AG10803 (cell line): ENCODE results near the gene CAMK1G.

Source experiments
- DNase-seq: peaks from one replicate; pipeline ENCODE4 v3.0.0; 2010; ENCODE audit warnings: low read depth
- H3K4me3 ChIP-seq: 2 replicates; pipeline ENCODE4 v1.5.1; 2011; ENCODE audit warnings: mild to moderate bottlenecking, low read length, control low read depth
- CTCF ChIP-seq: conservative IDR thresholded peaks from 2 replicates; pipeline ENCODE4 v1.5.1; 2011; ENCODE audit warnings: mild to moderate bottlenecking, low read length, control low read depth, inconsistent platforms

CAMK1G gene

GRCh38 chr1:209619696-209620486 lies 36.4 kb downstream of the CAMK1G start:
- H3K4me3 ChIP-seq: no peak overlapping the region
- TF ChIP-seq CTCF: no peak
- no peak for DNase-seq

- peak; percentile 31 for DNase-seq
- TF ChIP-seq CTCF: no peak
- no peak overlapping the region for H3K4me3 ChIP-seq
Measured at GRCh38 chr1:209620487-209620884, 37.0 kb downstream of the CAMK1G start.

GRCh38 chr1:209621286-209621685 lies 37.8 kb downstream of the CAMK1G start:
- no peak for DNase-seq
- no peak overlapping the region for H3K4me3 ChIP-seq
- no peak for TF ChIP-seq CTCF

- no peak for DNase-seq
- TF ChIP-seq CTCF: no peak
- no peak overlapping the region for H3K4me3 ChIP-seq
Measured at GRCh38 chr1:209621741-209622655, 38.5 kb downstream of the CAMK1G start.

- TF ChIP-seq CTCF: no peak
- H3K4me3 ChIP-seq: no peak overlapping the region
- DNase-seq: no peak
Measured at GRCh38 chr1:209622841-209623829, 39.6 kb downstream of the CAMK1G start.

GRCh38 chr1:209624558-209625549 lies 41.3 kb downstream of the CAMK1G start:
- no peak for TF ChIP-seq CTCF
- H3K4me3 ChIP-seq: no peak overlapping the region
- DNase-seq: no peak
